HTR-8/SVneo (cell line): ENCODE data around the gene MAN1A1.

Source experiments
- DNase-seq: peaks from one replicate; pipeline ENCODE4 v3.0.0; 2011; ENCODE audit warnings: low spot score, mixed read lengths; ENCODE audit not compliant: insufficient read length
- FAIRE-seq: peaks from 2 replicates; lab custom pipeline; 2011; peaks lifted over from hg19 to GRCh38; lab: Jason Lieb, UNC

MAN1A1 gene

GRCh38 chr6:119280080-119280479 is 69.5 kb downstream of the MAN1A1 start:
- DNase-seq, result no peak

DNA sequence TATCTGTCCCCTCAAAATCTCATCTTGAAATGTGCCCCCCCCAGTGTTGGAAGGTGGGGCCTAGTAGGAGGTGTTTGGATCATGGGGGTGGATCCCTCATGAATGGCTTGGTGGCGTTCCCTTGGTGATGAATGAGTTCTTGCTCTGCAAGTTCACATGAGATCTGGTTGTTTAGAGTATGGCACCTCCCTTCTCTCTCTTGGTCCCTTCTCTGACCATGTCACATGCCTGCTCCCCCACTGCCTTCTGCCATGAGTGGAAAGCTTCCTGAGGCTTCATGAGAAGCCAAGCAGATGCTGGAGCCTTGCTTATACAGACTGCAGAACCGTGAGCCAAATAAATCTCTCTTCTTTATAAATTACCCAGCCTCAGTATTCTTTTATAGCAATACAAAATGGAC is 70.9 kb downstream of the MAN1A1 start:
- FAIRE-seq (no peak), DNase-seq (no peak)

More at GRCh38 chr6:119280080-119280479, 69.5 kb downstream of the MAN1A1 start:
- FAIRE-seq, result no peak

- DNase-seq (no peak), FAIRE-seq (no peak)
Observed at GRCh38 chr6:119277052-119277451, 72.5 kb downstream of the MAN1A1 start.

DNA sequence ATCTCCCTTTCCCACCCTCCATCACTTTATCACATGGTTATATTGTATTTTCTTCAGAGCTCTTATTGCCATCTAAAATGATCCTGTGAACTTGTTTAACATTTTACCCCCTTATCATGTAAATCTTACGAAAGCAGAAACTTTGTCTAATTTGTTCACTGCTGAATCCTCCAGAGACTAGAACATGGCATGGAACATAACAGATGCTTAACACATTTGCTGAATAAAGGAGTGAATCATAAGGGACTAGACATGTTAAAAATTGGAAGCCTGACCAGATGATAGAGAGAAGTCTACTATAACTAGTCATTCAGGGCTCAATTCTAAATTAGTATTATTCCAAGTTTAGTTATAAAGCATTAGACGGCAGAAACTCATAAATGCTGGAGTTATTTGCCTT is 73.3 kb downstream of the MAN1A1 start:
- FAIRE-seq (no peak), DNase-seq (no peak)

DNA sequence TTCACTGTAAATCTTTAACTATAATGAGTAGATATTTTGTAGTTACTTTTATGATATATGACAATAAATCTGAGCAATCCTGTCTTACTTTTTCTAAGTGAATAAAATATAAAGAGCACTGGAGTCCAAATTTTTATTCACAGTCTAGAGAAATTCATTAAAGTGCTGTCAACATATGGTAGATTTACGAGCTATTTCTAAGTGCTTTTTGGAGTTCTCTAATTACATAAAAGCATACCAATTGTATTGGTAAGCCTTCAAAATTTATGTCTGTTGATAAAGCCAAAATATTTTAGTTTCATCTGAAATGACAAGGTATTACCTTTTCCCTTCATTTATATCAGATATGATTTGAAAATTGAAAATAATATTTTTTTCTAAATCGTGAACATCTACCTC is 75.4 kb downstream of the MAN1A1 start:
- no peak for DNase-seq
- no peak for FAIRE-seq

DNA sequence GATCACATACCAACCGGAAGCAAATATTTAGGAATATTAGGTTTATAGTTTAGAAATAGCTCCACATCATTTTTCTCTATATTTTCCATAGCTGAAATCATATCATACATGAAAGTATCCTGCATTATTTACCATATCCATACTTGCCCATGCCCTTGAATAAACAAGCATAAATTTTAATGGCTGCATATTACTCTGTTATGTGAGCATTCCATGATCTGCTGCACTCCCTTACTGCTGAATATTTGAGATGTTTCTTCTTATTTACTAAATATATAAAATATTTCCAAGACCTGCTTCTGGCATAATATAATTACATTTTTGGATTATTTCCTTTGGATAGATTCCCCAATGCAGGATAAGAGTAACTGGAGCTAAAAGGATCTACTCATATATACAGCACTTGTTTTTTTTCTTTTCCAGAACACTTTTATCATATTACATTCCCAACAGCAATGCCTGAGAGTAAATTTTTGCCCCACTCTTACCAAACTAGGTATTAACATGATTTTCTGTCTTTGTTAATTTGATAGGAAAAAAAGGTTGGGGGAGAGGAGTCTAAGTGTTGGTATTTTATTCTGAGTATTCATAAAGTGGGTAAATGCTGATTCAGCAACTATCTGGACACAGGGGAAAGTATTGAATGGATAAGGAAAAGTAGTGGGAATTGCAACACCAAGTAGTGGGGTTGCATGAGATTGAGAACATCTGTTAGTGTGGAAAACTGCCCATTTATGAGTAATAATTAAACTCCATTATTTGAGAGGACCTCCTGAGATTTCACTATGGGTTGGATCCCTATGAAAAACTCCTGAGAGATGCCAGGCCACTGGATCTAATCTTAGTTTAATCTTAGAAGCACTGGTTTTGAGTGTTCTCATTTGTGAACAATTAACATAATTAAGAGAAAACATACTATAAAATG is 76.0 kb downstream of the MAN1A1 start:
- FAIRE-seq (no peak), DNase-seq (no peak)

GRCh38 chr6:119270545-119270944 is 79.0 kb downstream of the MAN1A1 start:
- no peak for FAIRE-seq

GRCh38 chr6:119269266-119270103 is 80.1 kb downstream of the MAN1A1 start:
- no peak for FAIRE-seq
- no peak for DNase-seq

More at GRCh38 chr6:119270545-119270944, 79.0 kb downstream of the MAN1A1 start:
- DNase-seq, result no peak

GRCh38 chr6:119267126-119267905 is 82.2 kb downstream of the MAN1A1 start:
- FAIRE-seq (no peak), DNase-seq (no peak)

DNA sequence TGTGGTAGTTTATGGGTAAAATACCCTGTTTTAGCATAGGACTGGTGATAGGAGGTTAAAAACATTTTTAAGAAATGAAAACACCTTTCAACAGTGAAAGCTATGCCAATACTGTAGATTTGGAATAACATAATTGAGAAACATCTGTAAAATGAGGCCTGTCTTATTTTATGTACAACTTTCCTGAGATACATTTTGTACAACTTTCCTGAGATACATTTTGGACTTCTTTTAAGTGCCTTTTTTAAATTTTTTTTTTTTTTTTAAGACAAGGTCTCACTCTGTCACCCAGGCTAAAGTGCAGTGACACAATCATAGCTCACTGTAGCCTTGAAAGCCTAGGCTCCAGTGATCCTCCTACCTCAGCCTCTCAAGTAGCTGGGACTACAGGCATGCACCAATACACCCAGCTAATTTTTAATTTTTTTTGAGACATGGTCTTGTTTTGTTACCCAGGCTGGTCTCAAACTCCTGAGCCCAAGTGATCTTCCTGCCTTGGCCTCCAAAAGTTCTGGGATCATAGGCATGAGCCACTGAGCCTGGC is 84.6 kb downstream of the MAN1A1 start:
- DNase-seq (no peak), FAIRE-seq (no peak)

GRCh38 chr6:119262612-119263011 is 86.9 kb downstream of the MAN1A1 start:
- DNase-seq (no peak), FAIRE-seq (no peak)

GRCh38 chr6:119261944-119262284 is 87.6 kb downstream of the MAN1A1 start:
- DNase-seq, result no peak
- FAIRE-seq, result no peak

GRCh38 chr6:119259027-119259426 is 90.5 kb downstream of the MAN1A1 start:
- no peak for FAIRE-seq
- no peak for DNase-seq

DNA sequence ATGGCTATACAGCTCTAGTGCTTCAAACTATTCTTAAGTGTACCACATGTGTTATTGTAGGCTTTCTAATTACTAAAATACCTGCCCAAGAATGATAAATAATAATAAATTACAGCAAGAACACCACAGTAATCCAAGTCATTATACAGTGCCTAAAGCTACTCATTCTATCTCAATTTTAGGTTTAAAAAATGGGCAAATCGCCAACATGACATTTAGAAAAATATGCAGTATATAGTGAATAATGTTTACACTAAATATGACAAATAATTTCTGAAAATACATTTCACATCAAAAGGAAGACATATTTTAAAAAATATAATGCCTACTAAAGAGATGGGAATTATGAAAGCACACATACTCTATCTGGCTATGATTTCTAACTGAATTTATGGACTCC is 91.8 kb downstream of the MAN1A1 start:
- FAIRE-seq, result no peak

DNA sequence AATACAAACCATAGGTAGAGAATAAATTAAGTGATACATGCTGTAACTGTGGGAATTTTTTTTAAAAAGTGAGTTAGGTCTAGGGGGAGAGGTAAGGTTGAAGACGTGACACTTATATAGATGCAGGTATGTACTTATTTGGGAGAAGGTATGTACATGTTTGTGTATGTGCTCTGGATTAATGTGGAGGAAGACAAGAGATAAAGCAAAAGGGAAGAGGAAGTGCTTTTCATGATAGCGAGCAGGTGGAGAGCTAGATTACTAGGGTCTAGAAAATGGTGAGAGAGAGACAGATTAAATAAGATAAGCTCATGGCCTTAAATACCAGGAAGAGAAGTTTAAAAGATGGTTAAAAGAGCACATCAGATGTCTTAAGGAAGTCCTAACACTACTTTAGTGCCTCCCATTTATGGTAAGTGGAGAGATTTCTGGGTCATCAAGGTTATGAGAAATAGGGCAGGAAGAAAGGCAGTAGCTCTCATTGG is 92.5 kb downstream of the MAN1A1 start:
- DNase-seq, result no peak
- FAIRE-seq, result no peak

More for the DNA sequence above, 91.8 kb downstream of the MAN1A1 start:
- no peak for DNase-seq

- DNase-seq (no peak), FAIRE-seq (no peak)
Observed at GRCh38 chr6:119256392-119256791, 93.2 kb downstream of the MAN1A1 start.

- no peak for DNase-seq
- FAIRE-seq, result no peak
Observed at GRCh38 chr6:119255492-119255891, 94.1 kb downstream of the MAN1A1 start.

GRCh38 chr6:119250036-119250435 is 99.5 kb downstream of the MAN1A1 start:
- FAIRE-seq (no peak), DNase-seq (no peak)

DNA sequence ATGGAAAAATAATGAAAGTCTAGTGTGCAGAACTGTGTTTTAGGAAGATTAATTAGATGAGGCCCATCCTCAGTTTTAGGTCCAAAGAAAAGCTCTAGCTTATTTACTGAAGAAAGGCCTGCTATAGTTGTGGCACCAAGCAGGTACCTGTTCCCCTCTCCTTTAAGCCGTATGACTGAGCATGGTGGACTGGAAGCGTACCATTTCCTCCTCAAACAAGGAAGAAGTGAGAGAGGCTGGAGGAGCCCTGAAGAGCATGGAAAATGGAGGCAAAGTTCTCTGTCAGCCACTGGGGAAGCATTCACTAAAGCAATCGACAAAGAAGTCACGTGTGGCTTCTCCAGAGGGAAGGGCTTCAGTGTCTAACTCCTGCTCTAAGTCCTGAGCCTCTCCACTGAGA is 100.2 kb downstream of the MAN1A1 start:
- FAIRE-seq, result no peak
- DNase-seq, result no peak

DNA sequence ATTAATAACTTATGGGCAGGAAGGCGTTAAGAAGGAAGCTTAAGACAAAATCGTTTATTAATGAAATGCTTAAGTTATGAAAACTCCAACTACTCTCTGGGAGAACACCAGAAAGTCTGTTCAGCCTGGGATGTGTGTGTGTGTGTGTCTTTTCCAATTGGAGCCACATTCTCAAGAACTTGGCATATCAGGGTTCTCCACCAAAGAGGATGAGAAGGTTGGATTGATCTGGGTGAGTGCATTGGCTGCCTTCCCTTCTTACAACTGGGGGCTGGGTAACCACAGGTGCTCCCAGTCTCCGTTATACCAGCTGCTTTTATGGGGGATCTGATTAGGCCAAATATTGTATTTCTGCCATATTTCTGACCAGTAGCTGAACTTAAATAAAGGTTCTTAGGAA is 102.1 kb downstream of the MAN1A1 start:
- FAIRE-seq (no peak), DNase-seq (no peak)
